Astrocyte (in vitro differentiated cells and primary cell): ENCODE measurements around the gene TENT4B. TPM values are rescaled to one million over a fixed set of nuclear protein-coding genes. Genes with fewer than 3 reads are reported as not detected.

Experiments used
- DNase-seq: peaks from one replicate; pipeline ENCODE4 v3.0.0-alpha.2; 2010; ENCODE audit warnings: low read depth
- FAIRE-seq: peaks from 2 replicates; lab custom pipeline; 2011; peaks lifted over from hg19 to GRCh38; lab: Jason Lieb, UNC
- H2AFZ ChIP-seq: 2 replicates; pipeline ENCODE4 v1.6.0; 2012; ENCODE audit warnings: low read depth, low read length, inconsistent platforms
- H3K27ac ChIP-seq: 2 replicates; pipeline ENCODE4 v1.5.1; 2011; ENCODE audit warnings: low read depth, low read length, inconsistent platforms
- H3K27me3 ChIP-seq: 2 replicates; pipeline ENCODE4 v1.6.0; 2011; ENCODE audit warnings: low read length, inconsistent platforms; ENCODE audit not compliant: insufficient read depth
- H3K36me3 ChIP-seq: 2 replicates; pipeline ENCODE4 v1.5.1; 2011; ENCODE audit warnings: low read length, inconsistent platforms; ENCODE audit not compliant: insufficient read depth
- H3K4me1 ChIP-seq: 2 replicates; pipeline ENCODE4 v1.5.1; 2011; ENCODE audit warnings: low read length, inconsistent platforms; ENCODE audit not compliant: insufficient read depth
- H3K4me2 ChIP-seq: 2 replicates; pipeline ENCODE4 v1.6.0; 2012; ENCODE audit warnings: low read length, inconsistent platforms
- H3K4me3 ChIP-seq: 2 replicates; pipeline ENCODE4 v1.5.1; 2011; ENCODE audit warnings: low read depth, mild to moderate bottlenecking, low read length, inconsistent platforms; ENCODE audit not compliant: insufficient read depth
- H3K79me2 ChIP-seq: 2 replicates; pipeline ENCODE4 v1.6.0; 2012; ENCODE audit warnings: mild to moderate bottlenecking, low read length, inconsistent platforms; ENCODE audit not compliant: insufficient read depth
- H3K9ac ChIP-seq: 2 replicates; pipeline ENCODE4 v1.6.0; 2012; ENCODE audit warnings: mild to moderate bottlenecking, low read length, inconsistent platforms
- H3K9me3 ChIP-seq: 2 replicates; pipeline ENCODE4 v1.5.1; 2012; ENCODE audit warnings: low read depth, mild to moderate bottlenecking, low read length, inconsistent platforms; ENCODE audit not compliant: insufficient read depth
- H4K20me1 ChIP-seq: 2 replicates; pipeline ENCODE4 v1.6.0; 2012; ENCODE audit warnings: low read length, inconsistent platforms; ENCODE audit not compliant: insufficient read depth
- H3K27ac Mint-ChIP-seq: one replicate; pipeline ENCODE4 v1.8.0; 2021; ENCODE audit warnings: mild to moderate bottlenecking, mixed read lengths; ENCODE audit not compliant: unreplicated experiment
- H3K27me3 Mint-ChIP-seq: one replicate; pipeline ENCODE4 v1.8.0; 2021; ENCODE audit warnings: low read depth, mixed read lengths; ENCODE audit not compliant: unreplicated experiment
- H3K36me3 Mint-ChIP-seq: one replicate; pipeline ENCODE4 v1.8.0; 2021; ENCODE audit warnings: low read depth, mixed read lengths; ENCODE audit not compliant: unreplicated experiment
- H3K4me1 Mint-ChIP-seq: one replicate; pipeline ENCODE4 v1.8.0; 2021; ENCODE audit warnings: low read depth, mixed read lengths; ENCODE audit not compliant: unreplicated experiment
- H3K4me3 Mint-ChIP-seq: one replicate; pipeline ENCODE4 v1.8.0; 2021; ENCODE audit warnings: mild to moderate bottlenecking, moderate library complexity, mixed read lengths; ENCODE audit not compliant: unreplicated experiment
- H3K9me3 Mint-ChIP-seq: one replicate; pipeline ENCODE4 v1.8.0; 2021; ENCODE audit warnings: mild to moderate bottlenecking, mixed read lengths; ENCODE audit not compliant: unreplicated experiment
- CTCF ChIP-seq: IDR thresholded peaks from 2 replicates; pipeline ENCODE4 v1.5.1; 2011; ENCODE audit warnings: low read depth, mild to moderate bottlenecking, inconsistent platforms, low read length, moderate library complexity; ENCODE audit not compliant: insufficient read depth
- EZH2 ChIP-seq: IDR thresholded peaks from 2 replicates; pipeline ENCODE4 v1.6.1; 2012; ENCODE audit warnings: mild to moderate bottlenecking, low read length, inconsistent platforms; ENCODE audit not compliant: insufficient read depth
- total RNA-seq: library from RNA; stranded (reverse); gene quantifications from 2 replicates; pipeline ENCODE4 v1.2.1, GENCODE V29; 2021

TENT4B gene
- total RNA-seq, 1 donor from 2014 or later, result 17.0 TPM

GRCh38 chr16:50251375-50252081 lies 98.4 kb downstream of the TENT4B start:
- Histone ChIP-seq H4K20me1 (no peaks in the 10 kb centered on the region), H3K4me1 (peaks cover 18% of the 10 kb centered on the region), H3K27ac (peak overlapping the region; percentile 28), H2AFZ (peak overlapping the region; percentile 30), H3K79me2 (no peaks in the 10 kb centered on the region), H3K4me2 (peak overlapping the region; percentile 61), H3K4me3 (no peak overlapping the region), H3K9ac (peak overlapping the region; percentile 3), H3K9me3 (no peaks in the 10 kb centered on the region), H3K36me3 (no peaks in the 10 kb centered on the region), H3K27me3 (peaks cover 10% of the 10 kb centered on the region)
- Mint-ChIP-seq H3K4me3 (peak overlapping the region; percentile 2), H3K9me3 (peaks cover 2% of the 10 kb centered on the region), H3K27me3 (no peaks in the 10 kb centered on the region), H3K27ac (peak overlapping the region; percentile 16), H3K36me3 (peaks cover 6% of the 10 kb centered on the region), H3K4me1 (peaks cover 22% of the 10 kb centered on the region)
- TF ChIP-seq EZH2 (no peak), CTCF (no peak)
- DNase-seq (peak; percentile 96), FAIRE-seq (peak; percentile 59)

- peaks cover 10% of the 10 kb centered on the region for H3K27me3 ChIP-seq
- Mint-ChIP-seq H3K27ac (no peak overlapping the region), H3K27me3 (no peaks in the 10 kb centered on the region), H3K9me3 (peaks cover 2% of the 10 kb centered on the region), H3K4me1 (peaks cover 17% of the 10 kb centered on the region), H3K36me3 (peaks cover 2% of the 10 kb centered on the region), H3K4me3 (no peak overlapping the region)
- H4K20me1 ChIP-seq, result no peaks in the 10 kb centered on the region
- FAIRE-seq (no peak), DNase-seq (no peak)
- H3K9ac ChIP-seq, result no peak overlapping the region
- H3K4me3 ChIP-seq, result no peak overlapping the region
- no peaks in the 10 kb centered on the region for H3K9me3 ChIP-seq
- TF ChIP-seq EZH2, result no peak
- no peaks in the 10 kb centered on the region for H3K79me2 ChIP-seq
- peaks cover 14% of the 10 kb centered on the region for H3K4me1 ChIP-seq
- no peak overlapping the region for H3K27ac ChIP-seq
- peak overlapping the region; percentile 61 for H3K4me2 ChIP-seq
- no peaks in the 10 kb centered on the region for H3K36me3 ChIP-seq
- H2AFZ ChIP-seq, result no peak overlapping the region
These were observed 99.0 kb downstream of the TENT4B start for GRCh38 chr16:50252082-50252611.

GRCh38 chr16:50252874-50253513 lies 99.9 kb downstream of the TENT4B start:
- no peaks in the 10 kb centered on the region for H4K20me1 ChIP-seq
- peaks cover 10% of the 10 kb centered on the region for H3K27me3 ChIP-seq
- Mint-ChIP-seq H3K4me3 (no peak overlapping the region), H3K27ac (no peak overlapping the region), H3K4me1 (peaks cover 17% of the 10 kb centered on the region), H3K27me3 (no peaks in the 10 kb centered on the region), H3K9me3 (peaks cover 2% of the 10 kb centered on the region), H3K36me3 (peaks cover 2% of the 10 kb centered on the region)
- no peaks in the 10 kb centered on the region for H3K79me2 ChIP-seq
- no peak overlapping the region for H3K27ac ChIP-seq
- H3K4me2 ChIP-seq, result no peak overlapping the region
- DNase-seq, result no peak
- no peak overlapping the region for H3K9ac ChIP-seq
- no peak for TF ChIP-seq EZH2
- TF ChIP-seq CTCF, result no peak
- H2AFZ ChIP-seq, result no peak overlapping the region
- no peak for FAIRE-seq
- H3K36me3 ChIP-seq, result no peaks in the 10 kb centered on the region
- H3K4me3 ChIP-seq, result no peak overlapping the region
- no peaks in the 10 kb centered on the region for H3K9me3 ChIP-seq
- H3K4me1 ChIP-seq, result peaks cover 14% of the 10 kb centered on the region
